Astrocyte (in vitro differentiated cells and primary cell): Measurements from ENCODE around the gene DHX40. TPM values are rescaled to one million over a fixed set of nuclear protein-coding genes. Genes with fewer than 3 reads are reported as not detected.

Source experiments
- DNase-seq: peaks from one replicate; pipeline ENCODE4 v3.0.0-alpha.2; 2010; ENCODE audit warnings: low read depth
- FAIRE-seq: peaks from 2 replicates; lab custom pipeline; 2011; peaks lifted over from hg19 to GRCh38; lab: Jason Lieb, UNC
- H2AFZ ChIP-seq: 2 replicates; pipeline ENCODE4 v1.6.0; 2012; ENCODE audit warnings: low read depth, low read length, inconsistent platforms
- H3K27ac ChIP-seq: 2 replicates; pipeline ENCODE4 v1.5.1; 2011; ENCODE audit warnings: low read depth, low read length, inconsistent platforms
- H3K27me3 ChIP-seq: 2 replicates; pipeline ENCODE4 v1.6.0; 2011; ENCODE audit warnings: low read length, inconsistent platforms; ENCODE audit not compliant: insufficient read depth
- H3K36me3 ChIP-seq: 2 replicates; pipeline ENCODE4 v1.5.1; 2011; ENCODE audit warnings: low read length, inconsistent platforms; ENCODE audit not compliant: insufficient read depth
- H3K4me1 ChIP-seq: 2 replicates; pipeline ENCODE4 v1.5.1; 2011; ENCODE audit warnings: low read length, inconsistent platforms; ENCODE audit not compliant: insufficient read depth
- H3K4me2 ChIP-seq: 2 replicates; pipeline ENCODE4 v1.6.0; 2012; ENCODE audit warnings: low read length, inconsistent platforms
- H3K4me3 ChIP-seq: 2 replicates; pipeline ENCODE4 v1.5.1; 2011; ENCODE audit warnings: low read depth, mild to moderate bottlenecking, low read length, inconsistent platforms; ENCODE audit not compliant: insufficient read depth
- H3K79me2 ChIP-seq: 2 replicates; pipeline ENCODE4 v1.6.0; 2012; ENCODE audit warnings: mild to moderate bottlenecking, low read length, inconsistent platforms; ENCODE audit not compliant: insufficient read depth
- H3K9ac ChIP-seq: 2 replicates; pipeline ENCODE4 v1.6.0; 2012; ENCODE audit warnings: mild to moderate bottlenecking, low read length, inconsistent platforms
- H3K9me3 ChIP-seq: 2 replicates; pipeline ENCODE4 v1.5.1; 2012; ENCODE audit warnings: low read depth, mild to moderate bottlenecking, low read length, inconsistent platforms; ENCODE audit not compliant: insufficient read depth
- H4K20me1 ChIP-seq: 2 replicates; pipeline ENCODE4 v1.6.0; 2012; ENCODE audit warnings: low read length, inconsistent platforms; ENCODE audit not compliant: insufficient read depth
- H3K27ac Mint-ChIP-seq: one replicate; pipeline ENCODE4 v1.8.0; 2021; ENCODE audit warnings: mild to moderate bottlenecking, mixed read lengths; ENCODE audit not compliant: unreplicated experiment
- H3K27me3 Mint-ChIP-seq: one replicate; pipeline ENCODE4 v1.8.0; 2021; ENCODE audit warnings: low read depth, mixed read lengths; ENCODE audit not compliant: unreplicated experiment
- H3K36me3 Mint-ChIP-seq: one replicate; pipeline ENCODE4 v1.8.0; 2021; ENCODE audit warnings: low read depth, mixed read lengths; ENCODE audit not compliant: unreplicated experiment
- H3K4me1 Mint-ChIP-seq: one replicate; pipeline ENCODE4 v1.8.0; 2021; ENCODE audit warnings: low read depth, mixed read lengths; ENCODE audit not compliant: unreplicated experiment
- H3K4me3 Mint-ChIP-seq: one replicate; pipeline ENCODE4 v1.8.0; 2021; ENCODE audit warnings: mild to moderate bottlenecking, moderate library complexity, mixed read lengths; ENCODE audit not compliant: unreplicated experiment
- H3K9me3 Mint-ChIP-seq: one replicate; pipeline ENCODE4 v1.8.0; 2021; ENCODE audit warnings: mild to moderate bottlenecking, mixed read lengths; ENCODE audit not compliant: unreplicated experiment
- EZH2 ChIP-seq: IDR thresholded peaks from 2 replicates; pipeline ENCODE4 v1.6.1; 2012; ENCODE audit warnings: mild to moderate bottlenecking, low read length, inconsistent platforms; ENCODE audit not compliant: insufficient read depth
- total RNA-seq: library from RNA; stranded (reverse); gene quantifications from 2 replicates; pipeline ENCODE4 v1.2.1, GENCODE V29; 2021
- TF ChIP-seq, protein P1 (sequence below): IDR thresholded peaks from 2 replicates; pipeline ENCODE4 v1.5.1; 2011; ENCODE audit warnings: low read depth, mild to moderate bottlenecking, inconsistent platforms, low read length, moderate library complexity; ENCODE audit not compliant: insufficient read depth

Gene DHX40
- total RNA-seq, 1 donor from 2014 or later: 31.0 TPM

DNA sequence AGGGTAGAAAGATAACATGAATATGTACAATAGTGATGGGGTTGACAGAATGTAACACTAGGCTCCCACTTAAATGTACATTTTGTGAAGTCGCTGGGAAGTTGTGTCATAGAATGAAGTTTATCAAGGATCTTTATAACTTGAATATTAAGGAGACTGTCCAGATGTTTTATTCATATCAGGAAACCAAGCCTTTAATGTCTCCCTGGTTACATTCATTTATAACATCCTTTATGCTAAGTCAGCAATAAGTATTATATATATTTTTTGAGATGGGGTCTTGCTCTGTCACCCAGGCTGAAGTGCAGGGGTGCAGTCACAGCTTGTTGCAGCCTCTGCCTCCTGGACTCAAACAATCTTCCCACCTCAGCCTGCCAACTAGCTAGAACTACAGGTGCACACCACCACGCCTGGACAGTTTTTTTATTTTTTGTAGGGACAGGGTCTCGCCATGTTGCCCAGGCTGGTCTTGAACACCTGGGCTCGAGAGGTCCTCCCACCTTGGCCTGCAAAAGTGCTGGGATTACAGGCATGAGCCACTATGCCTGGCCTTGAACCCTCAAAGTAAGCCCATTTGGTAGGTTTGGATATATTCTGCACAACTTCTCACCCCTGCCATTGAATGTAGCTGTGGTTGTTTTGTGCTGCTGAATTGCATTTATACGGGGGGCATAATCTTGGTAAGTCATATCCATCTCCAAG lies 68.4 kb downstream of the DHX40 start:
- Mint-ChIP-seq H3K27ac (no peak overlapping the region), H3K9me3 (no peaks in the 10 kb centered on the region), H3K4me3 (no peak overlapping the region), H3K4me1 (peaks cover 35% of the 10 kb centered on the region), H3K27me3 (no peaks in the 10 kb centered on the region), H3K36me3 (peaks cover 7% of the 10 kb centered on the region)
- H3K4me2 ChIP-seq: no peak overlapping the region
- no peaks in the 10 kb centered on the region for H3K9me3 ChIP-seq
- peaks cover 99% of the 10 kb centered on the region for H3K79me2 ChIP-seq
- H3K4me3 ChIP-seq: no peak overlapping the region
- H3K9ac ChIP-seq: no peak overlapping the region
- H3K27ac ChIP-seq: no peak overlapping the region
- FAIRE-seq: no peak
- no peak for TF ChIP-seq EZH2
- TF ChIP-seq, protein P1, sequence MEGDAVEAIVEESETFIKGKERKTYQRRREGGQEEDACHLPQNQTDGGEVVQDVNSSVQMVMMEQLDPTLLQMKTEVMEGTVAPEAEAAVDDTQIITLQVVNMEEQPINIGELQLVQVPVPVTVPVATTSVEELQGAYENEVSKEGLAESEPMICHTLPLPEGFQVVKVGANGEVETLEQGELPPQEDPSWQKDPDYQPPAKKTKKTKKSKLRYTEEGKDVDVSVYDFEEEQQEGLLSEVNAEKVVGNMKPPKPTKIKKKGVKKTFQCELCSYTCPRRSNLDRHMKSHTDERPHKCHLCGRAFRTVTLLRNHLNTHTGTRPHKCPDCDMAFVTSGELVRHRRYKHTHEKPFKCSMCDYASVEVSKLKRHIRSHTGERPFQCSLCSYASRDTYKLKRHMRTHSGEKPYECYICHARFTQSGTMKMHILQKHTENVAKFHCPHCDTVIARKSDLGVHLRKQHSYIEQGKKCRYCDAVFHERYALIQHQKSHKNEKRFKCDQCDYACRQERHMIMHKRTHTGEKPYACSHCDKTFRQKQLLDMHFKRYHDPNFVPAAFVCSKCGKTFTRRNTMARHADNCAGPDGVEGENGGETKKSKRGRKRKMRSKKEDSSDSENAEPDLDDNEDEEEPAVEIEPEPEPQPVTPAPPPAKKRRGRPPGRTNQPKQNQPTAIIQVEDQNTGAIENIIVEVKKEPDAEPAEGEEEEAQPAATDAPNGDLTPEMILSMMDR: no peak
- H3K36me3 ChIP-seq: no peaks in the 10 kb centered on the region
- no peaks in the 10 kb centered on the region for H3K27me3 ChIP-seq
- no peak overlapping the region for H2AFZ ChIP-seq
- H3K4me1 ChIP-seq: peaks cover 7% of the 10 kb centered on the region
- no peak for DNase-seq
- peaks cover 96% of the 10 kb centered on the region for H4K20me1 ChIP-seq

DNA sequence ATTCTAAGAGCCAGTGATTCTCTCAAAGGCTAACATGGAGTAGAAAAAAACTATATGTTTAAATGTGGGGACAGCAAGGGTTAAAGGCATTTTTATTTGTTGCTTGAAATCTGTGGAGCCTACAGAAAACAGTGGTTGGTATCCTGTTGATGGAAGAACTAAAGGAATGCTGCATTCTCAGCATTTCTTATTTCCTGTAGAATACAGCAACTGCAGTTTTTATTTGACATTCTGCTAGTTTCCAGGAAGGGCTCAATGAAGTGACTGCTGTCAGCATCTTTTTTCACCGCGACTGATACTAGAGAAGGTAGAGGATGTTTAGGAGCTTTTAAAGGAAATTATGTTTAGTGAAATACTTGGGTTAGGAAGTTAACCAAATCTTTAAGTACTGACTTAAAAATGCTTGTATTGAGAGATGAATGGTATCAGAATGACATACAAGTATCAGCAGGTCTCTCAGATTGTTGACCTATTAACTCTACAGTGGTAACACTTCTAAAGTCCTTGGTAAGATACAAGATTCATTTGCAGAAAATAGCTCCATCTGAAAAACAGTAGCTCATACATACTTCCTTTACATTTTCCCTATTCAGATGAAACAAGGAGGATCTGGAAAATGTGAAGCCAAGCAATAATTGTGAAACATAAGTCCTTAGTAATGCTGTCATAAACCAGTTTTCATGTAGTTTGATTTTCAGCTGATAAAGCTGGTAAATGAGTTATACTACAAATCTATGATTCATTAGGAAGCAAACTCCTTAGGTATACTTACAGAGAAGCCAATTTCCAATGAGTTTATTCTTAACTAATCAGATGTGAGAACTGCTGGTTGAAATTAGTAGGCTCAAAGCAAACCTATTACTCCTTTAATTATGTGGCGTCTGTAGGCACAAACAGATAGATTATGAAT lies 69.5 kb downstream of the DHX40 start:
- peak; percentile 70 for FAIRE-seq
- H3K27ac Mint-ChIP-seq: peak overlapping the region; percentile 85
- no peak for TF ChIP-seq EZH2
- TF ChIP-seq, protein P1: no peak

More for the DNA sequence above, 69.5 kb downstream of the DHX40 start:
- H3K36me3 Mint-ChIP-seq: peaks cover 7% of the 10 kb centered on the region
- H3K27ac ChIP-seq: no peak overlapping the region
- H3K36me3 ChIP-seq: no peaks in the 10 kb centered on the region
- no peak overlapping the region for H2AFZ ChIP-seq
- no peak for DNase-seq
- peaks cover 38% of the 10 kb centered on the region for H3K4me1 Mint-ChIP-seq
- no peaks in the 10 kb centered on the region for H3K9me3 Mint-ChIP-seq
- peak overlapping the region; percentile 22 for H3K4me2 ChIP-seq
- no peaks in the 10 kb centered on the region for H3K27me3 Mint-ChIP-seq
- H3K4me3 Mint-ChIP-seq: peak overlapping the region; percentile 27
- peaks cover 99% of the 10 kb centered on the region for H3K79me2 ChIP-seq
- H3K27me3 ChIP-seq: no peaks in the 10 kb centered on the region
- no peak overlapping the region for H3K9ac ChIP-seq
- H3K4me3 ChIP-seq: no peak overlapping the region
- H3K9me3 ChIP-seq: no peaks in the 10 kb centered on the region
- peaks cover 95% of the 10 kb centered on the region for H4K20me1 ChIP-seq
- H3K4me1 ChIP-seq: peaks cover 7% of the 10 kb centered on the region
